Vagina (tissue), 2 donors: ENCODE measurements around the gene FCN2. TPM values are rescaled to one million over a fixed set of nuclear protein-coding genes. Genes with fewer than 3 reads are reported as not detected.

Source experiments
- DNase-seq, 2 donors: peaks; one replicate each; pipeline ENCODE4 v3.0.0-alpha.2; 2017; ENCODE audit errors: extremely low spot score in 2 of 2
- H3K27ac ChIP-seq: fragments of 200-600 bp; sonication (generic); one replicate; pipeline ENCODE4 v1.5.1; 2019
- H3K27me3 ChIP-seq: fragments of 200-600 bp; sonication (generic); one replicate; pipeline ENCODE4 v1.5.1; 2019
- H3K36me3 ChIP-seq, 2 donors: fragments of 200-600 bp; sonication (generic); one replicate each; pipeline ENCODE4 v1.5.1; 2017 to 2019
- H3K4me1 ChIP-seq: fragments of 200-600 bp; sonication (generic); one replicate; pipeline ENCODE4 v1.5.1; 2019
- H3K4me3 ChIP-seq, 2 donors: fragments of 200-600 bp; sonication (generic); 1 replicate in 1 of 2; 2 replicates in 1 of 2; pipeline ENCODE4 v1.5.1; 2016 to 2019
- H3K9me3 ChIP-seq: fragments of 200-600 bp; sonication (generic); one replicate; pipeline ENCODE4 v1.5.1; 2019
- CTCF ChIP-seq, 3 experiments: fragments of 450-650 bp in 2 of 3; fragments of 200-600 bp in 1 of 3; sonication (generic) in 1 of 3; IDR thresholded peaks; one replicate each; pipeline ENCODE4 v1.5.1; 2017 to 2019; ENCODE audit warnings: antibody characterized with exemption in 3 of 3, mild to moderate bottlenecking in 2 of 3, moderate library complexity in 2 of 3
- POLR2A ChIP-seq, 2 donors: fragments of 450-650 bp; IDR thresholded peaks; one replicate each; pipeline ENCODE4 v1.6.1; 2017; ENCODE audit warnings: antibody characterized with exemption in 2 of 2, mild to moderate bottlenecking in 2 of 2, moderate library complexity in 2 of 2
- POLR2AphosphoS5 ChIP-seq, 2 donors: sonication (generic); formaldehyde crosslinking; IDR thresholded peaks; one replicate each; pipeline ENCODE4 v1.9.0; 2017; ENCODE audit warnings: antibody characterized with exemption in 2 of 2, mild to moderate bottlenecking in 2 of 2, low read depth in 1 of 2; ENCODE audit not compliant: insufficient read depth in 1 of 2
- intact Hi-C: fragments of 100-400 bp; cut with DNase I; formaldehyde crosslinking; loops from one replicate; pipeline ENCODE4 v1.15.1; 2023
- total RNA-seq: library from RNA; depleted of rRNA; stranded (reverse); fragments of >200 nt; gene quantifications from one replicate; pipeline ENCODE4 v1.2.3, GENCODE V29; 2016

Gene FCN2
- total RNA-seq, 1 donor from 2014 or later = not detected

GRCh38 chr9:134883040-134883782 is 2.6 kb downstream of the FCN2 start:
- DNase-seq = peak in 1 of 2 donors; percentile 79
- no peaks in the 10 kb centered on the region for H3K4me1 ChIP-seq
- intact Hi-C loops = no loop called here
- H3K27ac ChIP-seq = no peak overlapping the region
- H3K4me3 ChIP-seq = no peak overlapping the region
- H3K27me3 ChIP-seq = no peaks in the 10 kb centered on the region
- no peaks in the 10 kb centered on the region for H3K9me3 ChIP-seq
- H3K36me3 ChIP-seq = no peaks in the 10 kb centered on the region
- TF ChIP-seq POLR2A (IDR thresholded peaks at IDR 0.05) = no peak
- no peak for TF ChIP-seq POLR2AphosphoS5 (IDR thresholded peaks at IDR 0.05; ENCODE audit: insufficient read depth in 1 of 2, low read depth in 1 of 2)

GRCh38 chr9:134884492-134884891 is 3.9 kb downstream of the FCN2 start:
- TF ChIP-seq POLR2AphosphoS5 (IDR thresholded peaks at IDR 0.05; ENCODE audit: insufficient read depth in 1 of 2, low read depth in 1 of 2) (no peak), POLR2A (IDR thresholded peaks at IDR 0.05) (no peak), CTCF (IDR thresholded peaks at IDR 0.05) (no peak)
- Histone ChIP-seq H3K4me1 (no peaks in the 10 kb centered on the region), H3K27ac (no peak overlapping the region), H3K4me3 (no peak overlapping the region), H3K36me3 (no peaks in the 10 kb centered on the region), H3K27me3 (no peaks in the 10 kb centered on the region), H3K9me3 (no peaks in the 10 kb centered on the region)
- intact Hi-C loops = no loop called here
- no peak for DNase-seq

GRCh38 chr9:134885001-134885678 is 4.5 kb downstream of the FCN2 start:
- Histone ChIP-seq H3K36me3 (no peaks in the 10 kb centered on the region), H3K27me3 (no peaks in the 10 kb centered on the region), H3K27ac (no peak overlapping the region), H3K4me3 (no peak overlapping the region), H3K4me1 (no peaks in the 10 kb centered on the region), H3K9me3 (no peaks in the 10 kb centered on the region)
- no peak for TF ChIP-seq CTCF (IDR thresholded peaks at IDR 0.05)
- no peak for TF ChIP-seq POLR2AphosphoS5 (IDR thresholded peaks at IDR 0.05; ENCODE audit: insufficient read depth in 1 of 2, low read depth in 1 of 2)
- no peak for TF ChIP-seq POLR2A (IDR thresholded peaks at IDR 0.05)
- DNase-seq = no peak
- intact Hi-C loops = no loop called here

- DNase-seq = peak in 1 of 2 donors; percentile 85
- H3K27ac ChIP-seq = no peak overlapping the region
- intact Hi-C loops = no loop called here
- H3K9me3 ChIP-seq = no peaks in the 10 kb centered on the region
- no peaks in the 10 kb centered on the region for H3K27me3 ChIP-seq
- TF ChIP-seq POLR2A (IDR thresholded peaks at IDR 0.05) = no peak
- TF ChIP-seq POLR2AphosphoS5 (IDR thresholded peaks at IDR 0.05; ENCODE audit: insufficient read depth in 1 of 2, low read depth in 1 of 2) = no peak
- no peak for TF ChIP-seq CTCF (IDR thresholded peaks at IDR 0.05)
- no peaks in the 10 kb centered on the region for H3K4me1 ChIP-seq
- no peak overlapping the region for H3K4me3 ChIP-seq
- H3K36me3 ChIP-seq = no peaks in the 10 kb centered on the region
Measured at GRCh38 chr9:134885679-134886412, 5.2 kb downstream of the FCN2 start.

GRCh38 chr9:134886413-134886913 is 5.9 kb downstream of the FCN2 start:
- no peaks in the 10 kb centered on the region for H3K36me3 ChIP-seq
- H3K4me3 ChIP-seq = no peak overlapping the region
- H3K27me3 ChIP-seq = no peaks in the 10 kb centered on the region
- no peak overlapping the region for H3K27ac ChIP-seq
- DNase-seq = no peak
- no peaks in the 10 kb centered on the region for H3K9me3 ChIP-seq
- TF ChIP-seq POLR2A (IDR thresholded peaks at IDR 0.05) = no peak
- no peaks in the 10 kb centered on the region for H3K4me1 ChIP-seq
- intact Hi-C loops = no loop called here
